NCI-H748 (cell line): ENCODE data around the gene RBKS.
"Not testable (repeated sequence)": the region's sequence is repeated elsewhere in the genome, so short reads cannot be mapped to it uniquely, and the experiment has no call there.

Source experiments
- DNase-seq: peaks from one replicate; lab custom pipeline; 2025; ENCODE audit not compliant: unreplicated experiment; lab: John Stamatoyannopoulos, UW

The RBKS gene

DNA sequence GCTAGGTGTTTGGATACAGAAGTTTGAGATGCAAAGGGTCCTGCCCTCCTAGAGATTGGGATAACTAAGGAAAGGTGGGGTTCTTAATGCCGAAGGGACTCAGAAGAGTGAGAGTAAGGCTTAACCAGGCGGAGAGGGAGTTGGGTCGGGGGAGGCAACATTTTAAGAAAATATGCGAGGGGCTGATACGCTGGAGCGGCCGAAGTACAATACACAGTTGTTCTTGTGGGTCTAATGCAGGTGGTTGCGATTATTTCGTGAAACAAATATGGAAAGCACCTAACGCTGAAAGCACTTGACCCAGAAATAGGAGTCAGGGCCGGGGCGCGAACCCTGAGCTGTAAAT, 119.0 kb downstream of the RBKS start:
- DNase-seq, result no peak

DNA sequence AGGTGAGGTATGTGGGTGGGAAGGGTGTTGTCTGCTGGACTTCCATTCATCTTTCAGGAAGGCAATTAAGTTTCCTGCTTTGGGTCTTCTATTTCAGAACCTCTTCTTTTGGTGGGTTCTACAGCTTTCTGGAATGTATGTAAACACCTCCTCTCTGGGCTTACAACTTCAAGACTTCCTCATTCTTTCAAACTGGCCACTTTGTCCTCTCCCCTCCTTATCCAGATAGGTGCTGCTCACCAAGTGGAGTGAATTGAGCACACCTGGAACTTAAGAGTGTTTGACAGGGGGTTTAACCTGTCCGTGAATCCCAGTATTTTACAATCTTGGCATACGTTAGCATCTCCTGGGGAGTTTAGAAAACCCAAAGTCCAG, 123.9 kb downstream of the RBKS start:
- DNase-seq, result no peak

GRCh38 chr2:27765621-27766286, 124.4 kb downstream of the RBKS start:
- peak; percentile 47 for DNase-seq

DNA sequence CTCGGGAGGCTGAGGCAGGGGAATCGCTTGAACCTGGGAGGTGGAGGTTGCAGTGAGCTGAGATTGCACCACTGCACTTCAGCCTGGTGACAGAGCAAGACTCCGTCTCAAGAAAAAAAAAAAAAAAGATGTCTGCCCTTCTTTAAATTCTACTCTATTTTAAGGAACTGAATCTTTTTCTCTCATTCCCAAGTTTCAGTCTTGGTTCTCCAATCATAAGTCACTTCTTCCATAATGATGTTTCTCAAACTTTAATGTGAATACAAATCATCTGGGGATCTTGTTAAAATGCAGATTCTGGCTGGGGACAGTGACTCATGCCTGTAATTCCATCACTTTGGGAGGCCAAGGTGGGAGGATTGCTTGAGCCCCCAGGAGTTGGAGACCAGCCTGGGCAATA, 125.7 kb downstream of the RBKS start:
- DNase-seq, result not testable (repeated sequence)

GRCh38 chr2:27763907-27764267, 126.3 kb downstream of the RBKS start:
- DNase-seq, result no peak

DNA sequence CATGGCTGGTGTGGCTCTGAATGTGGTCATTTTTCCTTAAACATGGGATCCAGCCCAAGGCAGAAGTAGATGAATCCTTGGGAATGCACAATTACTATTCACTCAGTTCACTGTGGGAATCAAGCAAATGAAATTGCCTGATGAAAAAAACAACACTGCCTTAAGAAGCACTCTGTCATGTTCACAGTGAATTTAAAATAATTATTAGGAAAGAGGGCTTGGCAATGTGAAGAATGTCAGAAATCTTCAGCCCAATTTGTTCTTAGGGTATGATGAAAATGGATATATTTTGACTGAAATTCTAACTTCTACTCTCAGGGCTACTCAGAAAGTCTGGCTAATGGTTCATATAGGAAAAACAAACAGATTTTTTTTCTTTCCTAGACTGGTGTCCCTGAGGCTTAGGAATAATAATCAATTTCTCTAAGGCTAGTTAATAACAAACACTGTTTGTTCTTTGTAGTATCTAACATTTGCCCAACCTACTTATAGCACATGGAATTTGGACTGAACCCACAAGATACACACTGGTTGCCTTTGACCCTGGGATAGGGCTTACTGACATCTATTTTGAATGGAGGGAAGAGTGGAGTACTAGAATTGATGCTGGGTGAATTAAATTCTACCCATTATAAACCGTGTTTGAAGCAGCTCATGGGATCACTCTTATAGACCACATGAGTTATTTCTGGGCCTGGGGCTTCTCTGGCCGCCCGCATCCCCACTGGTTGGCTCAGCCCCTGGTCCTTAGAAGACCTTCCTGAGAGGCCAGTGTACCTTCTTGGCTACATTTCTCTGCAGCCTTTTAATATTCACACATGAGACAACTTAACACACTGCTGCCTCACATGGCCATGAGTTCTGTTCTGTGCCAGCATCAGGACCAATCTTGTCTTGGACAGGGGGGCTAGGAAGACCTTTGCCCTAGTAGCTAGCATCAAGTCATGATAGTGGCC, 127.0 kb downstream of the RBKS start:
- no peak for DNase-seq

- no peak for DNase-seq
Measured at GRCh38 chr2:27756544-27757498, 133.4 kb downstream of the RBKS start.

- no peak for DNase-seq
Measured at GRCh38 chr2:27756091-27756490, 134.1 kb downstream of the RBKS start.

DNA sequence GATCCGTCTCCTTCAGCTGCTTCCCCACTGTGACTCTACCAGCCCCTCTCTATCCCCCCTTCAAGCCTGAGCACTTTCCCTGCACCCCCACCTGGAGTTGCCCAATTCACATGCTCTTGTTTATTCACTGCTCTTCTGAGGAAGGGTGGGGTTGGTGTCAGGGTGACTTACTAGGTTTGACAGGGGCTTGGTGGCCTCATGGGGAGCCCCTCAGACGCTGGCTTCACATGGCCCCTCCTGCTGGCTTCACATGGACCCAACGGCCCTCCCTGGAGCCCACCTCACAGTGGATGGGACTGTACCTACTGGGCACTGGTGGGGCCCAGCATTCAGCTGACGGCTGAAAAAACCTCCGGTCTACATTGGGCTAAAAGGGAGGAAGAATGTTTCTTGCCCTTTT, 135.4 kb downstream of the RBKS start:
- no peak for DNase-seq

GRCh38 chr2:27754138-27754588, 136.0 kb downstream of the RBKS start:
- DNase-seq, result peak; percentile 79

- DNase-seq, result peak; percentile 81
Measured at GRCh38 chr2:27752551-27753237, 137.5 kb downstream of the RBKS start.

GRCh38 chr2:27751377-27751776, 138.8 kb downstream of the RBKS start:
- DNase-seq, result no peak

DNA sequence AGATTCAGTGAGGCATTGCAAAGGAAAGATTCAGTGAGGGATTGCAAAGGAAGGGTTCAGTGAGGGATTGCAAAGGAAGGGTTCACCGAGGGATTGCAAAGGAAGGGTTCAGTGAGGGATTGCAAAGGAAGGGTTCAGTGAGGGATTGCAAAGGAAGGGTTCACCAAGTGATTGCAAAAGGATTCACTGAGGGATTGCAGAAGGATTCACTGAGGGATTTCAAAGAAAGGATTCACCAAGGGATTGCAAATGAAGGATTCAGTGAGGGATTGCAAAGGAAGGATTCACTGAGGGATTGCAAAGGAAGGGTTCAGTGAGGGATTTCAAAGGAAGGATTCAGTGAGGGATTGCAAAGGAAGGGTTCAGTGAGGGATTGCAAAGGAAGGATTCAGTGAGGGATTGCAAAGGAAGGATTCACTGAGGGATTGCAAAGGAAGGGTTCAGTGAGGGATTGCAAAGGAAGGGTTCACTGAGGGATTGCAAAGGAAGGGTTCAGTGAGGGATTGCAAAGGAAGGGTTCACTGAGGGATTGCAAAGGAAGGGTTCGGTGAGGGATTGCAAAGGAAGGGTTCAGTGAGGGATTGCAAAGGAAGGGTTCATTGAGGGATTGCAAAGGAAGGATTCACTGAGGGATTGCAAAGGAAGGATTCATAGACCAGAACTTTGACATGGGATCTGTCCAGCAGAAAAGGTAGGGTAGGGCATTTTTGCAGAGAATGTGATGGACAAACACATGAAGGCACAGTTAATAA, 141.2 kb downstream of the RBKS start:
- DNase-seq, result not testable (repeated sequence)

- no peak for DNase-seq
Measured at GRCh38 chr2:27747827-27748352, 142.3 kb downstream of the RBKS start.

GRCh38 chr2:27746325-27746724, 143.9 kb downstream of the RBKS start:
- DNase-seq, result no peak

- DNase-seq, result not testable (repeated sequence)
Measured at GRCh38 chr2:27745494-27745893, 144.7 kb downstream of the RBKS start.

- no peak for DNase-seq
Measured at GRCh38 chr2:27742571-27742970, 147.6 kb downstream of the RBKS start.

DNA sequence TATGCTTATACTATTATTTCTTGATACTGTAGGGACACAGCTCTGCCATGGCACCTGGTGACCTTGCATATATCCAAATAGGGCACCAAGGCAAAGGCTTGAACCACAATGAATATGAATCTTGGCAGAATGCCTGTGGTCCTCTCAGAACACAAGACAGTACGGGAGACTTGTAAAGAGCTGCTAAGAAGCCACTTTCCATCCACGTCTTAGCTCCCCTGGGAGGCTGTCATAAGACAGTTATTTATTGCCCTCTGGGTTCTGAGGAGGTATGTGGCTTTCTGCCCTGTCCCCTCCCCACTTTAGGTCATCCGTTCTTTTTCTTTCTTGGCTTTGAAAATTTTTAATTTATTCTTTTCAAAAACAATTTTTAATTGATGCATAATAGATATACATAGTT, 148.5 kb downstream of the RBKS start:
- no peak for DNase-seq

- no peak for DNase-seq
Measured at GRCh38 chr2:27739058-27739373, 151.2 kb downstream of the RBKS start.
